GM12892 (cell line): ENCODE data around the gene SAMD4A.

Source experiments
- POLR2A ChIP-seq: IDR thresholded peaks from 2 replicates; pipeline ENCODE4 v1.6.1; 2011; ENCODE audit warnings: low read depth, low read length, control low read depth
- POLR2AphosphoS5 ChIP-seq: IDR thresholded peaks from 2 replicates; pipeline ENCODE4 v1.6.1; 2011; ENCODE audit warnings: low read depth, low read length, control low read depth
- TAF1 ChIP-seq: IDR thresholded peaks from 2 replicates; pipeline ENCODE4 v1.6.1; 2011; ENCODE audit warnings: low read depth, mild to moderate bottlenecking, control low read depth, low read length, borderline replicate concordance

- no peak for TF ChIP-seq POLR2A
- TF ChIP-seq POLR2AphosphoS5 = no peak
- no peak for TF ChIP-seq TAF1
Observed at GRCh38 chr14:54786838-54787237, 219.9 kb downstream of the SAMD4A start.
